Lower leg skin (tissue), 3 donors: Measurements from ENCODE around the gene TIGD1.

Source experiments
- POLR2A ChIP-seq, 2 donors: fragments of 450-650 bp; IDR thresholded peaks; one replicate each; pipeline ENCODE4 v1.6.1; 2016 to 2017; ENCODE audit warnings: antibody characterized with exemption in 2 of 2, mild to moderate bottlenecking in 1 of 2, moderate library complexity in 1 of 2
- TF ChIP-seq, protein P1 (sequence below), 3 donors: fragments of 450-650 bp; IDR thresholded peaks; one replicate each; pipeline ENCODE4 v1.5.1; 2016; ENCODE audit warnings: antibody characterized with exemption in 3 of 3, mild to moderate bottlenecking in 3 of 3, moderate library complexity in 2 of 3

DNA sequence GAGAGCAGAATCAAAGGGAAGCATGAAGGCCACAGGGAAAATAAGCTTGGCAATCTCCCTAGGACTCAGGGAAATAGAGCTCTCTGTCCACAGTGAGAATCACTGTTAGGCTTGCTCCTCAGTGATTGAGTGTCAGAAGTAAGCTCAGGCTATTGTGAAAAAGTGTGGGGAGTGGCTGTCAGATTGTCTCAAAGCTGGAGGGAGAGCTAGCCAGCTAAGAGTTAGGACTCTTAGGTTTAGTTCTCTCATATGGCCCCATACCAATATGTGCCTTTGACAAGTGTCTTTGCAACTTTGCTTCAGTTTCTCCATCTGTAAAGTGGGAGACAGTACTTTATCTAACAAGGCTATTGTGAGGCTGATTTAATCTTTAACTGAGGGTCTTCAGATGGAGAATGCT, 17.4 kb upstream of the TIGD1 start:
- TF ChIP-seq, protein P1, sequence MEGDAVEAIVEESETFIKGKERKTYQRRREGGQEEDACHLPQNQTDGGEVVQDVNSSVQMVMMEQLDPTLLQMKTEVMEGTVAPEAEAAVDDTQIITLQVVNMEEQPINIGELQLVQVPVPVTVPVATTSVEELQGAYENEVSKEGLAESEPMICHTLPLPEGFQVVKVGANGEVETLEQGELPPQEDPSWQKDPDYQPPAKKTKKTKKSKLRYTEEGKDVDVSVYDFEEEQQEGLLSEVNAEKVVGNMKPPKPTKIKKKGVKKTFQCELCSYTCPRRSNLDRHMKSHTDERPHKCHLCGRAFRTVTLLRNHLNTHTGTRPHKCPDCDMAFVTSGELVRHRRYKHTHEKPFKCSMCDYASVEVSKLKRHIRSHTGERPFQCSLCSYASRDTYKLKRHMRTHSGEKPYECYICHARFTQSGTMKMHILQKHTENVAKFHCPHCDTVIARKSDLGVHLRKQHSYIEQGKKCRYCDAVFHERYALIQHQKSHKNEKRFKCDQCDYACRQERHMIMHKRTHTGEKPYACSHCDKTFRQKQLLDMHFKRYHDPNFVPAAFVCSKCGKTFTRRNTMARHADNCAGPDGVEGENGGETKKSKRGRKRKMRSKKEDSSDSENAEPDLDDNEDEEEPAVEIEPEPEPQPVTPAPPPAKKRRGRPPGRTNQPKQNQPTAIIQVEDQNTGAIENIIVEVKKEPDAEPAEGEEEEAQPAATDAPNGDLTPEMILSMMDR (IDR thresholded peaks at IDR 0.05) = no peak
- TF ChIP-seq POLR2A (IDR thresholded peaks at IDR 0.05) = no peak
